ENCODE results near the gene IL1RAP.

Gene IL1RAP

DNA sequence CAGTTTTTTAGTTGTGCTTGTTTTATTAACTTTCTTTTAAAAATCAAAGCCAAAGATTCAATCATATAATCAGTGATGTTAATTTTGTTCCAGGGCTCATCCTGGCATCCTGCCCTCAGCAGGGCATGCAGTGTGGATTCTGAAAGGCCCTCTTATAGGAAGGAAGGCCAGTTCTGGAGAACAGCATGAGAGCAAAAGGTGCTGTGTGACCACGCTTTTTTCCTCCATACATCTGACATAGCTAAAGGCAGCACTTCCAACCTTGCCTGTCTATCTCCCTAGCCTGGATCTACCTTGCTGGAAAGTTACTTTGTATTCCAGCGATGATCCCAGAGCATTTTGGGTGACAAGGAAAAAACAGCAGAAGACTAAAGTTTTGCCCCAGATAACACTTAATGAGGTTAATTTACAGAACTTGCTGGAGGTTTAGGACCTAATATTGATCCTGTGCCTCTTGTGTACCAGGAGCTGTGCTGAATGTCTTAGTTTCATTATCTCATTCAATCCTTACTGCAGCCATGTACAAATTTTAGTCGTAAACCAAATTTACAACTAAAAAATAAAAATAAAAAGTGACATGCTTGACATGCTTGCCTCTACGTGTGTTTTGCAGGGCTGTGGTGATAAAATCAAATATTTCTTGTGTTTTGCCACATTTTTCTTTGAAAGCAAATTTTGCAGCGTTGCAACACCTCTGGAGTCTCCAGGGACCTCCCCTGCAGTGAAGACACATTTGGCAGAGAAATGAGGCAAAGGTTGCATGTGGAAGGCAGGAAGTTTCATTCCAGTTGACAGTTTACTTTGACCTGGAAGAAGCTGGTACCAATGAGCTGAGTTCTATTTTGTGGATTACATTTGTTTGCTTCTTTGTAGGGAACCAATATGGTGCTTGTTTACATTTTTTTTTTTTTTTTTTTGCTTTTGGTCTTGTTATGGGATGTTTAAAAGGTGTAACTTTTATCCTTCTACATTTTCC, 13.2 kb downstream of the IL1RAP start:
- TF ChIP-seq RAD21 (IDR thresholded peaks at IDR 0.05; ENCODE audit: low read depth) (no peak), CREB1 (IDR thresholded peaks at IDR 0.05; ENCODE audit: low read depth) (no peak), EGR1 (IDR thresholded peaks at IDR 0.05) (no peak), FOXM1 (IDR thresholded peaks at IDR 0.05; ENCODE audit: borderline replicate concordance, low read depth) (no peak), TCF12 (IDR thresholded peaks at IDR 0.05; ENCODE audit: low read depth) (no peak), CEBPB (IDR thresholded peaks at IDR 0.05) (no peak), ZBTB7A (IDR thresholded peaks at IDR 0.05; ENCODE audit: low read depth) (no peak), NFIC (IDR thresholded peaks at IDR 0.05) (no peak)

GRCh38 chr3:190528706-190529105, 14.8 kb downstream of the IL1RAP start:
- TF ChIP-seq EP300 (IDR thresholded peaks at IDR 0.05; ENCODE audit: borderline replicate concordance) (no peak), RAD21 (IDR thresholded peaks at IDR 0.05; ENCODE audit: low read depth) (no peak), TCF12 (IDR thresholded peaks at IDR 0.05; ENCODE audit: low read depth) (no peak), CREB1 (IDR thresholded peaks at IDR 0.05; ENCODE audit: low read depth) (no peak), REST (IDR thresholded peaks at IDR 0.05; ENCODE audit: low read depth) (no peak), FOXM1 (IDR thresholded peaks at IDR 0.05; ENCODE audit: borderline replicate concordance, low read depth) (no peak), NFIC (IDR thresholded peaks at IDR 0.05) (no peak)

GRCh38 chr3:190531406-190531805, 17.5 kb downstream of the IL1RAP start:
- no peak for TF ChIP-seq YY1 (IDR thresholded peaks at IDR 0.05; ENCODE audit: low read depth)
- TF ChIP-seq, protein P1, sequence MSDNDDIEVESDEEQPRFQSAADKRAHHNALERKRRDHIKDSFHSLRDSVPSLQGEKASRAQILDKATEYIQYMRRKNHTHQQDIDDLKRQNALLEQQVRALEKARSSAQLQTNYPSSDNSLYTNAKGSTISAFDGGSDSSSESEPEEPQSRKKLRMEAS (IDR thresholded peaks at IDR 0.05): no peak
- TF ChIP-seq FOXM1 (IDR thresholded peaks at IDR 0.05; ENCODE audit: borderline replicate concordance, low read depth): no peak
- TF ChIP-seq USF1 (IDR thresholded peaks at IDR 0.05): no peak
- TF ChIP-seq TEAD4 (IDR thresholded peaks at IDR 0.05): no peak
- no peak for TF ChIP-seq REST (IDR thresholded peaks at IDR 0.05; ENCODE audit: low read depth)
- no peak for TF ChIP-seq TAF1 (IDR thresholded peaks at IDR 0.05; ENCODE audit: low read depth)
- TF ChIP-seq EGR1 (IDR thresholded peaks at IDR 0.05): no peak
- TF ChIP-seq TCF12 (IDR thresholded peaks at IDR 0.05; ENCODE audit: low read depth): no peak
- no peak for TF ChIP-seq CREB1 (IDR thresholded peaks at IDR 0.05; ENCODE audit: low read depth)
- no peak for TF ChIP-seq NFIC (IDR thresholded peaks at IDR 0.05)
- no peak for TF ChIP-seq RAD21 (IDR thresholded peaks at IDR 0.05; ENCODE audit: low read depth)
- TF ChIP-seq EP300 (IDR thresholded peaks at IDR 0.05; ENCODE audit: borderline replicate concordance): no peak
- TF ChIP-seq ZBTB7A (IDR thresholded peaks at IDR 0.05; ENCODE audit: low read depth): no peak
- no peak for TF ChIP-seq CEBPB (IDR thresholded peaks at IDR 0.05)

DNA sequence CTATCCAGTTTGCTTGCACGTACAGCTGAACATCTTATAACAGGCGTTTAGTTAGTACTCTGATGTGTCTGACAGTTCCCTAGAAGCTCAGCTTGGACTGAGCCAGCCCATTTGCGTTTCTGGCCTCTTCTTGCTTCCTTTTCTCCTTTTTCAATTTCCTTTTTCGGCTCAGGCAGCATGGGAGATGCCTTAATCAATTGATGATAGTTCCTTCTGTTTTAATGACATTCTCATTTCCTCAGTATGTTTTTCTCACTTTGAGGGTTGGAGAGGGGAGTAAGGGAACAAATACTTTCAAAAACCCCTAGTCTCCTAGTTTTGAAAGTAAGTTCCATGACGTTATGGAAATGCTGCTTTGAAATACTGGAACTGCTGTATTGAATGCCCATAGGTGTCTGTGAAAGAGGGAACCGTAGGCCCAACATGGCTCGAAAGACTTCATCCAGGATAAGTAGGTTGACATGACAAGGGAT, 18.9 kb downstream of the IL1RAP start:
- TF ChIP-seq CEBPB (IDR thresholded peaks at IDR 0.05) (no peak), ZBTB7A (IDR thresholded peaks at IDR 0.05; ENCODE audit: low read depth) (no peak), TAF1 (IDR thresholded peaks at IDR 0.05; ENCODE audit: low read depth) (no peak), EGR1 (IDR thresholded peaks at IDR 0.05) (no peak), CREB1 (IDR thresholded peaks at IDR 0.05; ENCODE audit: low read depth) (no peak), USF1 (IDR thresholded peaks at IDR 0.05) (no peak), REST (IDR thresholded peaks at IDR 0.05; ENCODE audit: low read depth) (no peak), YY1 (IDR thresholded peaks at IDR 0.05; ENCODE audit: low read depth) (no peak), RAD21 (IDR thresholded peaks at IDR 0.05; ENCODE audit: low read depth) (no peak)

All from Ishikawa (cell line).